ENCODE results near the gene KLHL28. TPM values are rescaled to one million over a fixed set of nuclear protein-coding genes. Genes with fewer than 3 reads are reported as not detected.

KLHL28 gene
- total RNA-seq, 1 donor from 2014 or later = 56.0 TPM

DNA sequence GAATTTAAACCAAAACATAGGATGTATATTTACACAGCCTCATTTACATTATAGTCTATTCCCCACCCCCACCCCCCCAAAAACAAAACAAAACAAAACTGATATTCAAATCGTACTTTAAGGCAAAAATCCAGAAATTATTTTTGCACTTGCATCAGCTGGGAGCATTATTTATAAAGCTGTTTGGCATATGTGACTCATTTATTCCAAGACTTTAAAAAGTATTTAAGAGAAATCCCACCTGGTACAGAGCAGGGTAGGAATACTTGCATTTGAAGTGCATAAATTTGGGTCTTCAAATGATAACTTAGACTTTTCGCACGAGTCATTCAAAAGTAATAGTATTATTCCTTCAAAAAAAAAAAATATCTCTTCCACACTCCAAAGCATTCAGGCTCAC lies 1.1 kb downstream of the KLHL28 start:
- DNase-seq = no peak

DNA sequence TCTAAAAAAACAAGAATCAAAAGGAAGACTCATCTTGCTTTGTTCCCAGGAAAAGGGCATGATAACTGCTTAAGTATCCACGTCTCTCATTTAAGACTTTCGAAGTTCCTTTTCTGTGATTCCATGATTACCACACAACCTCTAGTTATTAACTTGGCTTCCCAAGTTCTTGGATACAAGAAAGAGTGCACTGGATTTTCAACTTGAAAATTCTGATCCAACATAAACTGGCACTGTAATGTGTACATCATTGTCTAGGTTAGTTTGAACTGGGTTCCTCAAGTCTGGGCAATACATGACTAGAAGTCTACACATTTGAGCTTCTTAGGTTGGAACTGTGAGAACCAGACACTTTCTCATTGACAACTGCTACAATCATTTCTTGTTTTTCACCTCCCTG lies 1.6 kb downstream of the KLHL28 start:
- no peak for DNase-seq

DNA sequence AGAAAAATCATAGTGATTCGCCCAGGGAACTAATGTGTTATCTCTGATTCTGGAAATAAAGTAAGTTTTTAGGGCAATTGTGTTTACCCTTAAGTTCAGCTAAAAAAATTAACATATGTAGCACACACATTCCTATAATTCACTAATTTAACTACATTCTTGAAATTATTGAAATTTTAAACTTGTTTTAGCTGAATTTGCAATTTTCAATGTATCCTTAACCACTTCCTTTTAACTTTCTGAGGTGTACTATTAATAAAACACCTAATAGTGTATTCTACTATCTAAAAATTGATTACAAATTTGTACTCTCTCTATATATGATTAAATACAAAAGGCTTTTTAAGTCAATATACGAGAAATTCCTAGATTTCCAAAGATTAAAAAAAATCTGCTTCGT lies 2.2 kb downstream of the KLHL28 start:
- no peak for DNase-seq

DNA sequence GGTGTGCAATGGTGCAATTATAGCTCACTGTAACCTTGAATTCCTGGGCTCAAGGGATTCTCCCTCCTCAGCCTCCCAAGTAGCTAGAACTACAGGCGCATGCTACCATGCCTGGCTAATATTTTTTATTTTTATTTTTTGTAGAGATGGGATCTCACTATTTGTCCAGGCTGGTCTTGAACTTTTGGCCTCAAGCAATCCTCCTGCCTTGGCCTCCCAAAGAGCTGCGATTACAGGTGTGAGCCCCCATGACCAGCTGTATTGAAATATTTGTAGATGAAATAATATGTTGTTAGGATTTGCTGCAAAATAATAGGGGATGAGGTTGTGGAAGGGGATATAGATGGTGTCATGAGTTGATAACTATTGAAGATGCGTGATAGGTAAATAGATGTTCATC lies 4.9 kb downstream of the KLHL28 start:
- no peak for DNase-seq

DNA sequence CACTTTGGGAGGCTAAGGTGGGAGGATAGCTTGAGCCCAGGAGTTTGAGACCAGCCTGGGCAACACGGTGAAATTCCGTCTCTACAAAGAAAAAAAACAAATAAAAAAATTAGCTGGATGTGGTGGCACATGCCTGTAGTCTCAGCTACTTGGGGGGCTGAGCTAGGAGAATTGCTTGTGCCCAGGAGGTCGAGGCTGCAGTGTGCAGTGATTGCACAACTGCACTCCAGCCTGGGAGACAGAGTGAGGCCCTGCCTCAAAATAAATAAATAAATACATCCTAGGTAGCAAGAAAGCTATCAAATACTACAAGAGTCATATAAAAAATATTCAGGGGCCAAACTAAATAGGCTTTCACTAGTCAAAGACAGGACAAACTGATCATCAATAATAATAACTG lies 6.2 kb downstream of the KLHL28 start:
- DNase-seq = no peak

DNA sequence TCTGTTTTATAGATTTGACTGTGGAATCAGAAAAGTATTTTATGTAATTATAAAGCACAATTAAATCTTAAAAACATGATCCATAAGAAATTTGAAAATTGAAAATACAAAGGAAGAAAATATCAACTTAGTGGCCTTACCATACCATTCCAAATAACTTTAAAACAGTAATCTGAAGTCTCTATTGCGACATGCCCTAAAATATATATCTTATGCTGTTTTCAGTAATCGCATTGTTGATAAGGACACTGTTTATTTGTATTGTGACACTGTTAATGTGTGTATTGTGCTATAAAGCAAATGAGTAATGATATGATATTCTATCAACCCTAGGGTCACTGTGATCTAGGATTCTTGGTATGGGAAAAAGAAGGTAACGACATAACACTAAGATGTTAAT lies 7.0 kb downstream of the KLHL28 start:
- no peak for DNase-seq

DNA sequence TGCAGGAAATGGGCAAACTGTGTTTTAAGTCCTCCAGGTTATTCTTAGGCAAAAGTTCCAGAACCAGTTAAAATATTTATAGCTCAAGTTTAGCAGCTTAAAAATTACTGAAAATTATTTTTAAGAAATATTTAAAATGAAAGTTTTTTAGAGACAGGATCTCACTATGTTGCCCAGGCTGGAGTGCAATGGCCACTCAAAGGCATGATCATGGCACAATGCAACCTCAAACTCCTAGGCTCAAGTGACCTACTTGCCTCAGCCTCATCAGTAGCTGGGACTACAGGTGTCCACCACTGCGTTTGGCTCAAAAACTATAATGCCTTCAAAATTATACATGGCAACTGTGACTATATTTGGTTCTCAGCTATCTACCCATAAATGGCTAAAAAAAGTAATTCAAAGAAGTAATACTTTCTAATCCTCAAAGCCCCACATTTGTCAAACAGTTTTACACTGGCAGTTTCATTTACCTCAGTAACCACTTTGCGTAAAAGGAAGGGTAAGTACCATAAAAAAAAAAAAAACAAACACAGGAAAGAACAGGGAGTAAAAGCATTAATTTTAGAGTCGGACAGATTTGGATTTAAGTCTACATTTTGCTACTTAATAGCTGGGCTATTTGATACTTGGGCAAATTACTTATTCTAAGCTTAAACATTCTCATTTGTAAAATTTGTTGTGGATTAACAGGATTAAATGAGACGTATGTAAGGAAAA lies 9.2 kb downstream of the KLHL28 start:
- DNase-seq = no peak

DNA sequence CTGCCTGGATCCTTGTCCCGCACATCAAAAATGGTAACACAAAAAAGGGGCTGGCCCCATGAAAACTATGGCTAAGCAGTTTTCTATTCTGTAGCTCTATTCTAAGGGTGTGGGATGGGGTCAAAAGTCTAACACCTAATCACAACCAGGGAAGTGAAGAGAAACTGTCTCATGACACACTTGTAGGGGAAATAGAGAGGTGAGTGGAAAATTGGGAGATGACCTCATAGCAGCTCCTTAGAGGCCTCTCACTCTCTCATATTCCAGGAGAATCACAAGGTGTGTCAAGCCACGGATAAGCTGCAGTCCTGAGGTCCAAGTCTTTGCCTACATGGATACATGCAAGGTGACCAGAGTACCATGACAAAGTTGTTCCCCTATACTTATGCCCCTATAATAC lies 10.7 kb downstream of the KLHL28 start:
- DNase-seq = no peak

DNA sequence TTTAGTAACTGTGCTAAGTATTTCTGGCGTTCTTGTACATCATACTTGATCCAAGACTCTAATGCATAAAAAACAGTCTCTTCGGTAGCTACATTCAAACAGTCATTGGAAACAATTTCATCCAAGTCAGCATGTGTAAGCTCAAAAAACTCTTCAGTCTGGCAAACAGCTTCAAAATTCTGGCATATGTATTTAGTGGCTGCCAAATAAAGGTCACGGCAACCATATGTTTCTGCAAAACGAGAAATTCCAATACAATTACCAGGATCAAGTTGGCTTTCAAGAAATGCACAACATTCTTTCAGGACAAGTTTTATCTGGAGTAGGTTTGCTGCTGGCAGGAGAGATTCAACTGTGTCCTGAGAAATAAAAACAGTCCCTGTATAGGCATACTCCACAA lies 16.5 kb downstream of the KLHL28 start:
- DNase-seq = no peak

DNA sequence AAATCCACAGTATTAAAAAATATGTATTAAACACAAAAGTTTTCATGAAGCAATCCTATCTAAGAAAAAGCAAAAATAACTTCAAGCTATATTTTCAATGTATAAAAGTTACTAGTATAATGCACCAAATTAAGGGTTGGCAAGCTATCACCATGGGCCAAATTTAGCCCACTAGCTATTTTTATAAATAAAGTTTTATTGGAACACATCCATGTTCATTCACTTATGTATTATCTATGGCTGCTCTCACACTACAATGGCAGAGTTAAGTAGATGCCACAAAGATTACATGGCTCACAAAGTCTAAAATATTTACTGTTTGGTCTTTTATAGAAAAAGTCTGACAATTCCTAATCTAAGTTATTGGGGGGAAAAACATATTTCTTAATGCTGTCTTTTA lies 17.6 kb downstream of the KLHL28 start:
- no peak for DNase-seq

DNA sequence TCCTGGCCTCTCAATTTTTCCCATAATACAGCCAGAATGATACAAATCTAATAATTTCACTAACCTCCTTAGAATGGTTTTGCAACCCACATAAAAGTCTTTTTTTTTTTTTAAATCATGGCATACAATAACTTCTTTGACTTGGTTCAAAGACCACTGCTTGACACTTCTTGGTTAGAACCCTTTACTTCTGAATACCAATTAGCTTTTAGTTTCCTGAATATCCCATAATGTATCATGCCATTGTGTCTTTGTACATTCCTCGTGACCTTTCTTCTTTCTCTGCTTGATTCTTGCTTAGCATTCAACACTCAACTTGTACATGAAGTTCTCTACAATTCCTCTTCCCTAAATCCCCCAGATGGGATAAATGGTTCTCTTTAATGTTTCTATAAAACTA lies 19.3 kb downstream of the KLHL28 start:
- DNase-seq = no peak

DNA sequence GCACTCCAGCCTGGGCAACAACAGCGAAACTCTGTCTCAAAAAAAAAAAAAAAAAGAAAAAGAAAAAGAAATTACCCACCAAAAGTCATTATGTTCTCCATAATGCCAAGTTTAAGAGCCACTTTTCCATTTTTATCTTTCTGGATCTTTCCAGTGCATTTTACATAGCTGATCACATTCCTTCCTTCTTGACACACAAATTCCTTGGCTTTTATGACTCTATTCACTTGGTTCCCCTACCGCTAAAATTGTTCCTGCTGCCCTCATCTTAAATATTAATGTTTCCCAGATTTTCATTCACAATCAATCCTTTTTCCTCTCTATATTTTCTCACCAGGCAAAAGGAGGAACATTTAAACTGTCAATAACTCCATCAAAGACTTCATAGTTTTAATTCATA lies 20.2 kb downstream of the KLHL28 start:
- no peak for DNase-seq

DNA sequence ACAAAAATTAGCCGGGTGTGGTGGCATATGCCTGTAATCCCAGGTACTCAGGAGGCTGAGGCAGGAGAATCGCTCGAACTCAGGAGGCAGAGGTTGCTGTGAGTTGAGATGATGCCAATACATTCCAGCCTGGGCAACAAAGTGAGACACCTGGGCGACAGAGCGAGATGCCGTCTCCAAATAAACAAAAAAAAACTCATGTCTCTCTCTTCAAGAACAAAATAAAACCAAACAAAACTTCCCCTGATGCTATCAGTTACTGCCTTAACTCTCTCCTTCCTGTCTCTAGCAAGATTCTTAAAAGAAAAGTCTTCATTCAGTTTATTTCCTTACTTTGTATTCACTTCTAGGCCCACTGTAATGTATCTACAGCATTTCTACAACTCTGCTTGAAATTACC lies 20.8 kb downstream of the KLHL28 start:
- no peak for DNase-seq

DNA sequence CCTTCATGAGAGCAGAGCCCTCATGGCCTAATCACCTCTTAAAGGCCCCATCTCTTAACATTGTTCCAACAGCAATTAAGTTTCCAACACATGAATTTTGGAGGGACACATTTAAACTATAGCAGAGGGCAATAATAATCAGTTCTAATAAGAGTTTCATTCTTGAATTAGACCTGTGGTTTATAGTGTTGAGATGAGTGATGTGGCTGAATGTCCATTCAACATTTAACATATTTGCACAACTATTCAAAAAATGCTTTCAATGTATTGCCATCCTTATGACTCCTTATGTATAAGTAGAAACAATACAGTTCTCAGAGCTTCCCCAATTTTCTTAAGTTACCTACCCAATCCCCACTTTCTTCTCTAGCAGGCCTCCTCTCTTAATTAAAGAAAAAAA lies 21.5 kb downstream of the KLHL28 start:
- DNase-seq = no peak

DNA sequence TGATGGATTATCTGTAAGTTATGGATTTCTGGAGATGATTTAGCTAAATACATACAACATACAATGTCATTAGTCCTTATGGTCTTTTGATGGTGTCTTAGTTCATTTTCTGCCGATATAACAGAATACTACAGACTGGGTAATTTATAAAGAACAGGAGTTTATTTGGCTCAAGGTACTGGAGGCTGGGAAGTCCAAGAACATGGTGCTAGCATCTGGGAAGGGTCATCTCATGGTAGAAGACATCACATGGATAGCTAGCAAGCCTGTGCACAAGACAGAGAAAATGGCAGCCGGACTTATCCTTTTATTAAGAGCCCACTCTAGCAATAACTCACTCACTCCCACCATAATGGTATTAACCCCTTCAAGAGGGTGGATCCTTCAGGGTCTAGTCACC lies 24.2 kb downstream of the KLHL28 start:
- DNase-seq = no peak

DNA sequence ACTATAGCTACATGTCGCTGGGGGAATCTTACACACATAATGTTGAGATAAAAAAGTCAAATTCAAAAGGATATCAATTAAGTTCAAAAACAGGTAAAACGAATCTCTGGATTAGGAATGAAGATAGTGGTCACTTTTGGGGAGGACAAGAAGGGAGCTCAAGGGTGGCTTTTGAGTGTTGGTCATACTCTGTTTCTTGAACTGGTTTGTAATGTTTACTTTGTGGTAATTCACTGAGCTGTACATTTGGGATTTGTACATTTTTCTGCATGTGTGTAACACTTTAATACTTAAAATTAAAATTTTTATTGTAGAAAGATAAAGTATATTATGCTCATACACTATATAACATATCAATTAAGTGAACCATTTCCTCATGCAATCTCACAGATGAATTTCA lies 26.6 kb downstream of the KLHL28 start:
- DNase-seq = no peak

DNA sequence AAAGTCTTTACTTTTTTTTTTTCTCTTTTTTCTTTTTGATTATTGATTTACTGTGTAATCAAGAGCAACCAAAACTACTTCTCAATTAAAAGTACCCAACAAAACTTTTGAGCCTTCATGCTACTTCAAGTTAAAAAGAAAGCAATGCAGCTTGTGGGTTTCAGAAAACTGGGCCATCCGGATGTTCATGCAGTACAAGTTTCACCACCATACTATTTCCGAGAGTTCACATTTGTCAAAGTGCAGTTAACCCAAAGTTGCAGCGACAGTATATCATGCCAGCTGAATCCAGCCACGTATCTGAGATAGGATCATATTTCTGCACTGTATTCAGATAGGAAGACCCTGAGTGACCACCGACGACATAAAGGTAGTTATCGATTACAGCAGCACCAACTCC lies 33.0 kb downstream of the KLHL28 start:
- DNase-seq = no peak

DNA sequence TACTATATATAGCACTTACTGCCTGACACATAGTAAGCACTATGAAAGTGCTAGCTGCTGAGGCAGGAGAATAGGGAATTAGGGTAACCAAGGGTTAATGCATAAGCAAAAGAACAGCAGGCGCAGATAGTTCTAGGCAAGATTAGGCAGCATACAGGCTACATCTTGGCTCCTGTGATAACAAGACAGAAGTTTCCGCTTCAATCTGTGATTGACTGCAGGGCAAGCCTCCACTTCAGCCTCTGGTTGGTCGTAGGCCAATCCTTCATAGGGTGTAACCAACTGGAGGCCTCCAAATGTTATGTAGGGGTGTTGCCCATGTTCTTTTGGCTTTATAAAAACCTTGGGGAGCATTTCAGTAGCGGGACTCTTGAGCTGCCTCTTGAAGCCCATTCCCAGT lies 46.9 kb downstream of the KLHL28 start:
- DNase-seq = no peak

DNA sequence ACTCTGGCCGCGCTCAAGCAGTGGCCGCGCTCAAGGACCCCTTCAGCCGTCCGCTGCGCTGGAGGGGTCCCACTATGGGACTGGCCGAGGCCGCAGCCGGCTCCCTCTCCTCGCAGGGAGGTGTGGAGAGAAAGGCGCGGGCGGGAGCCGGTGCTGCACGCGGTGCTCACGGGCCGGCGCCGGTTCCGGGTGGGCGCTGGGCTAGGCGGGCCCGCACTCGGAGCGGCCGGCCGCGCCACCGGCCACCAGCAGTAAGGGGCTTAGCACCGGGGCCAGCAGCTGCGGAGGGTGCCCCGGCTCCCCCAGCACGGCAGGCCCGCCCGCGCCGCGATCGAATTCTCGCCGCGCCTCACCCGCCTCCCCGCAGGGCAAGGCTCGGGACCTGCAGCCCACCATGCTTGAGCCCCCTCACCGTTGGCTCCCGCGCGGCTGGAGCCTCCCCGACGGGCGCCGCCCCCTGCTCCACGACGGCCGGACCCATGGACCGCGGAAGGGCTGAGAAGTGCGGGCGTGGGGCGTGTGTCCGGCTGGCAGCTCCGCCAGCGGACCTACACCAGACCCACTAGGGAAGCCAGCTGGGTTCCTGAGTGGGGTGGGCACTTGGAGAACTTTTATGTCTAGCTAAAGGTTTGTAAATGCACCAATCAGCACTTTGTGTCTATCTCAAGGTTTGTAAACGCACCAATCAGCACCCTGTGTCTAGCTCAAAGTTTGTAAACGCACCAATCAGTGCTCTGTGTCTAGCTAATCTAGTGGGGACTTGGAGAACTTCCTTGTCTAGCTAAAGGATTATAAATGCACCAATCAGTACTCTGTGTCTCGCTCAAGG lies 49.5 kb downstream of the KLHL28 start:
- DNase-seq = no peak

DNA sequence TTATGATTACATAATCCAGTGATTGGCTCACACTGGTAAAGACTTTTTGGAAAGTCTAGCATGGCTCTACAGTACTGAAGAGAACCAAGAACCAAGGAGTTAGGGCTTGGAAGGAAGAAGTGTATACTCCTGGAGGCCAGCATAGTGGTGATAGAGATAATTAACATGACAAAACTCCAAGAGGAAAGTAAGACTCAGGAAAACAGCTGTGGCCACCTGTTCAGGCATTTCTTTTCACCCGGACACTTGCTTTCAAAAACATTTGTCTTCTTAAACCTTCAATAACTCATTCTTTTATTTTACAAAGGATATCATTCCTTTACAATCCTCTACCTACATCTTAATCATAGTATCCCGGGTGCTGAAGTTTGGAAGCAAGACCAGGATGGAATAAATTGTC lies 50.9 kb downstream of the KLHL28 start:
- DNase-seq = no peak

DNA sequence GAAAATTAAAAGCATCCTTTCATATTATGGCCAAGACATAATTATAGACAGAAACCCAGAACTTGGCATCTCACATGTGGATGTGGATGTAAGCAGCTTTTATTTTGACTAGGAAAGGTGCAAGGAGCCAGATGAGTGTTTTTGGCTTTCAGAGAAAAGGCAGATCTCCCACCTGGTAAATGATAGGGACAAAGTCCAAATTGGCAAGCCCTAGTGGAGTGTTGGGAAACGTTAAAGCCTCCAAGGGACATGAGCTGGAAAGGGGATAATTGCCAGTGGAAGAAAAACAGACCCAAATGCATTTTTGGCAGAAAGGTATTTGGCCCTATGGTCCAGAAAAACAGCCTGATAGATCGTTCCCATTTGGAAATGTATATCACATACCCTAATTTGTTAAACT lies 60.1 kb downstream of the KLHL28 start:
- DNase-seq = no peak

DNA sequence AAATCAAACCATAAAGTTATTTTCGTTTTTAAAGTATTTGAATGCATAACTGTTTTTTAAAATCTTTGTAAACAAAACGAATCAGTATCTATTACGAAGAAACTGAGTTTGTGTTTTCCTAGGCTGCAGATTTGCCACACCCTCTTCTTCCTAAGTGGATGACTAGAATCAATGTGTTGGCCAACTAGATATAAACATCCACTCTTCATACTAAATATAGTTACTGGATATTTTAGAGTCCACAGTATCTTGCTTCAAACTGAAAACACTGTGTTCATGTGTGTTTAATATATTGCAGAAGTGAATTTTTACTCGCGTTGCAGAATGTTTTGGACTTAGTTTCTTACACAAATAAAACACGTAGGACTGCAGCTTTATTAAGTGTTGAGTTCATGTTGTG lies 63.2 kb downstream of the KLHL28 start:
- DNase-seq = no peak

DNA sequence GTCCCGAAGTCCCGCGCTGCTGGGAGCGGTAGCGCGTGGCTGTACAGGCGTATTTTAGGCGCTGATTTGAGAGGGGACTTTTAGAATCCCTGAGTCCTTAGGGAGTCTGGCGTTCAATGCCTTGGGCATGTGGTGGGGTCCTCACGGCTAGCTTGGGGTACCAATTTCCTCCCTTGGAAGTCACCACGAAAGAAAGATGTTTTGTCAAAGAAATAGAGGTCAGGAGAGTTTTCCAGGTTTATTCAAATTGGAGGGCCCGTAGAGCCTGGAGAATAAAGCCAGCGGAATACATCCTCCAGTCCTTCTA lies 63.9 kb downstream of the KLHL28 start:
- no peak for DNase-seq

DNA sequence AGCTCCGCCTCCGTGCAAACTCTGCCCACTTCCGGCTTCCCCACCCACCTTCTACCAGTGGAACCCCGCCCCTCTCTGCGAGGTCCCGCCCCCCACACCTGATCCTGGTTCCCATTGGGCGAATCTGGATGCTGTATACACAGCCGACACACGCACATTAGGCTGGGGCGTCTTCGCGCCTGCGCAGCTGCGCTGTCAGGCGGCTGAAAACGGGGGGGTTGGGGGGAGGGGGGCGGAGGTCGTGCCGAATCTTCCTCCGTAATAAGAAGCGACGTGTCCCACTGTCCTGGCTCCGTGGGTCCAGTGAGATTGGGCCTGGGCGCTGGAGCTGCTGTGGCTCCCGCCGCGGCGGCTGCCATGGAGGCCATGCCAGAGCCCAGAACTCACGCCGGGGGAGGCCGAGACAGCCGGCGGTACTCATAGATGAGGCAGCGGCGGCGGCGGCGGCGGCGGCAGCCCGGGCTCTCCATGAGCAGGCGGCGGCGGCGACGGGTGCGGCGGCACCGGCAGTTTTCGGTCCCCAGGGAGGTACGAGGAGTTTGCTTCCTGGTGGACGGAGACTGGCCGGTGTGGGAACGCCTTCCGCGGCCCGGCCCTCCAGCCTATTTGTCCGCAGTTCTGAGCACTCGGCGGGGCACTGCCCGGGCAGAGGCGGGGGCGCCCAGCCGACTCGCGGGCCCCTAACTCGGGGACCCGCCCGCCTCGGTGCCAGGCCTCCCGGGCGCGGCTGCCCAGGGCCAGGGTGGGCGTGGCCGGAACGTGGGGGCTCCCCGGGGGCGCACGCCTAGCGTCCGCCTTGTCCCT lies 64.5 kb downstream of the KLHL28 start:
- DNase-seq = peak; percentile 99

Measured in occipital lobe (tissue), 2 donors.